Rectal smooth muscle tissue (tissue), 1 donor: ENCODE data around the gene PMS1.

Source experiments
- H3K27ac ChIP-seq: one replicate; pipeline ENCODE4 v1.7.0; 2013; ENCODE audit warnings: low read depth, low read length, inconsistent platforms
- H3K27me3 ChIP-seq: one replicate; pipeline ENCODE4 v1.7.0; 2013; ENCODE audit warnings: low read length; ENCODE audit not compliant: control insufficient read depth, insufficient read depth
- H3K36me3 ChIP-seq: one replicate; pipeline ENCODE4 v1.7.0; 2013; ENCODE audit warnings: low read length; ENCODE audit not compliant: control insufficient read depth, insufficient read depth
- H3K4me1 ChIP-seq: one replicate; pipeline ENCODE4 v1.7.0; 2013; ENCODE audit warnings: low read length; ENCODE audit not compliant: control insufficient read depth, insufficient read depth
- H3K4me3 ChIP-seq: one replicate; pipeline ENCODE4 v1.7.0; 2013; ENCODE audit warnings: low read length
- H3K9ac ChIP-seq: one replicate; pipeline ENCODE4 v1.7.0; 2013; ENCODE audit warnings: low read length

Gene PMS1

DNA sequence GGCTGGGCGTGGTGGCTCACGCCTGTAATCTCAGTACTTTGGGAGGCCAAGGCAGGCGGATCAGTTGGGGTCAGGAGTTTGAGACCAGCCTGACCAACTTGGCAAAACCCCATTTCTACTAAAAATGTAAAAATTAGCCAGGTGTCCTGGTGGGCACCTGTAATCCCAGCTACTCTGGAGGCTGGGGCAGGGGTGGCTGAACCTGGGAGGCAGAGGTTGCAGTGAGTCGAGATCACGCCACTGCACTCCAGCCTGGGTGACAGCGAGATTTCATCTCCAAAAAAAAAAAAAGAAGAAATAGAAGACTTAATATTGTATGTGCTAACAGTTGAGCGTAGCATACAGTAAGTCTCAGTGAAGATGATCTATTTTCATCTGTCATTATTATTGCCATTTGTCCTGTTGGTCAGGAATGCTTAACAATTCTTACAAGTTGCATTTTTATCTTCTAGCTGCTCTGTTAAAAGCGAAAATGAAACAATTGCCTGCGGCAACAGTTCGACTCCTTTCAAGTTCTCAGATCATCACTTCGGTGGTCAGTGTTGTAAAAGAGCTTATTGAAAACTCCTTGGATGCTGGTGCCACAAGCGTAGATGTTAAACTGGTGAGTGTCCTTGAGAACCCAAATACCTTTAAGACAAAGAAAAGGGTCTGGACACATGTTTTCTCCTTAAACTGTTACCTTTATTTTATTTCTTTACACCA lies 7.2 kb downstream of the PMS1 start:
- Histone ChIP-seq H3K27ac (no peak overlapping the region), H3K4me3 (no peak overlapping the region), H3K4me1 (no peaks in the 10 kb centered on the region), H3K36me3 (peaks cover 2% of the 10 kb centered on the region), H3K27me3 (no peaks in the 10 kb centered on the region), H3K9ac (no peak overlapping the region)

- Histone ChIP-seq H3K27me3 (no peaks in the 10 kb centered on the region), H3K36me3 (peaks cover 4% of the 10 kb centered on the region), H3K4me1 (no peaks in the 10 kb centered on the region), H3K9ac (no peak overlapping the region), H3K27ac (no peak overlapping the region), H3K4me3 (no peak overlapping the region)
Observed at GRCh38 chr2:189794310-189794709, 10.1 kb downstream of the PMS1 start.

DNA sequence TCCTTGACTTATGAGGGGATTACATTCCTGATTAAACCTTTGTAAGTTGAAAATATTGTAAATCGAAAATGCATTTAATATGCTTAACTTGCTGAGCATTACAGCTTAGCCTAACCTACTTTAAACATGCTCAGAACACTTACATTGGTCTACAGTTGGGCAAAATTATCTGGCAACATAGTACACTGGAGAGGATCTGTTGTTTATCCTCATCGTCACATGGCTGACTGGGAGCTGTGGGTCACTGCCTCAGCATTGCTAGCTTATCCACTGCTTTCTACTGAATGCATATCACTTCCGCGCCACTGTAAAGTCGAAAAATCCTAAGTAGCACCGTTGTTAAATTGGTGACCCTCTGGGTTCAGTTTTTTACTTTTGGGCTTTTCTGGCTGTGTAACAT lies 13.7 kb downstream of the PMS1 start:
- H3K9ac ChIP-seq, result no peak overlapping the region
- peaks cover 4% of the 10 kb centered on the region for H3K36me3 ChIP-seq
- H3K27me3 ChIP-seq, result no peaks in the 10 kb centered on the region
- no peak overlapping the region for H3K27ac ChIP-seq
- H3K4me1 ChIP-seq, result no peaks in the 10 kb centered on the region
- no peak overlapping the region for H3K4me3 ChIP-seq

DNA sequence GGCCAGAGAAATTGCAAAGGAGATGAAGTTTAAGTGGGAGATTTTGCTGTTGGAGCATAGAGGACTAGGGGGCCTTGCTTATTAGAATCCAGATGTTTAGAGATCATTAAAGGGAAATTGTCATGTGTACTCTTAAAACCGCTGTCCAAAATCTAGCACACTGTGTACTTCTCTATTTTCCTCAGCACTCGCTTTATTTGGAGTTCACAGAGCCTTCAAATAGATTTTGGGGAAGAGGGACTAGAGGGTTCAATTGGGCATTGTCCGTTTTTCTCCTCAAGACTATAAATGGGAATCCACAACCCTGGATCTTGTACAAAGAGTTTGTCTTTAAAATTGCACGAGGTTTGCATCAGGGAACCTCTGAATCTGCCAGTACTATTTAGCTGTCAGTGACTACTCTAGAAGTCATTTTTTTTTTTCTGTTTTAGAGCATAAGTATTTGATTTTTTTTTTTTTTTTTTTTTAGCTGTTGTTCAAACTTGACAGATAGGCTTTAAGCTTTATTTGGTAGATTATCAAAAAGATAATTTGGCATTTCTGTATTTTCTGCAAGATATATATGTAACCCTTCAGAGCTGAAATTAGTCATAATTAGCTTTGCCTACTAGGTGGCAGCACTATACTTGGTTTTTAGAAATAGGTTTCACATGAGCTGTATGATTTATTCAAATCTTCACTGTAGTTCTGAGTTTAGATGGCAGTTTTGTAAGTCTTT lies 14.2 kb downstream of the PMS1 start:
- H3K36me3 ChIP-seq, result peaks cover 4% of the 10 kb centered on the region
- no peak overlapping the region for H3K9ac ChIP-seq
- no peaks in the 10 kb centered on the region for H3K4me1 ChIP-seq
- no peaks in the 10 kb centered on the region for H3K27me3 ChIP-seq
- H3K27ac ChIP-seq, result no peak overlapping the region
- no peak overlapping the region for H3K4me3 ChIP-seq

DNA sequence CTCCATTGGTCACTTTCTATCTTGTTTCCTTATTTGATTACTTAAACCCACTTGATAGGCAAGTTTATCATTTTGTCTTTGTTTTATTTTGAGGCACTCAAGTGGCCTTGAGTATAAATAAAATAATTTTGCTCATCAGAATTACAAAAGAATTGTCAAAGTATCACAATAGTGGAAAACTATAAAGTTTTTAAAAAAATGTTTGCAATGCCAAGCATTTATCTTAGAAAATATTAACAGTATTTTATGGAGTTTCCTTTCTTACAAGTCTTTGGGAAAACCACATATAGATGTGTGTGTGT lies 14.7 kb downstream of the PMS1 start:
- H3K9ac ChIP-seq, result no peak overlapping the region
- H3K36me3 ChIP-seq, result peaks cover 4% of the 10 kb centered on the region
- H3K4me1 ChIP-seq, result no peaks in the 10 kb centered on the region
- H3K4me3 ChIP-seq, result no peak overlapping the region
- no peak overlapping the region for H3K27ac ChIP-seq
- H3K27me3 ChIP-seq, result no peaks in the 10 kb centered on the region

DNA sequence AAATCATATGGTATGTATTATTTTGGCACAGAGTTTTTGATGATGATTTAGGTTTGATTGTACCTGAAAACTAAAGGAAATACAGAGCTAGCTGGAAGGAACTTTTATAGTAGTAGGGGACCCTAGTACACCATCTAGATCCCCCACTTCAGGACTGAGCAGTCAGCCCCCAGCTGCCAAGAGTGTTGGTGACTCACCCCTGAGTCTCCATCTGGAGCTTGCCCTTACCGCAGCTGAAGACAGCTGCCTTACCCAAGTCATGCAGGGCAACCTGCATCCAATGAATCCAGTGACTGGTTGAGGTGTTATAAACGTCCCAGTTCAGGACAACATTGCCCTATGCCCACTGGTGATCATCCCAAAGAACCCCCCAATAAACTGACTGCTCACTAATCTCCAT lies 15.3 kb downstream of the PMS1 start:
- Histone ChIP-seq H3K27me3 (no peaks in the 10 kb centered on the region), H3K9ac (no peak overlapping the region), H3K4me1 (no peaks in the 10 kb centered on the region), H3K27ac (no peak overlapping the region), H3K4me3 (no peak overlapping the region), H3K36me3 (peaks cover 4% of the 10 kb centered on the region)

DNA sequence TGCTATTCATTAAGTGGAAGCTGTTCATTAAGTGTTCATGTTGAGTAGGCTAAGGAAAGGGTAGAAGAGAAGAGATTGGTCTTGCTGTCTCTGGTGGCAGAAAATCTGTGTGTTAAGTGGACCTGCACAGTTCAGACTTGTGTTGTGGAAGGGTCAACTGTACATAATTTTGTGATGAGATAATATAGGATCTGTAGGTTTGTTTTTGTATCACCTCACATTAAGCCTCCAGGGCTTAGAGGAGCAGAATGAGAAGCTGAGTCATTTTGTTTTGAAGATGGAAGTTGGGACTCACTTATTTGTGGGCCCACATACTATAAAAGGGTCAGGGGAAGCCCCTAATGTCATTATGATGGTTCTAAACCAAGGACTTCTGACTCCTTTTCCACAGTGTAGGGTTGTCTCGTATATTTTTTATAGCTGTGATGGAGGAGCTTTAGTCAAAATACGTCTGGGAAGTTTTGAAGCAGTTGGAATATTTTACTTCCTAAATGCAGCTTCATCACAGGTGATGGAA lies 18.2 kb downstream of the PMS1 start:
- Histone ChIP-seq H3K4me1 (no peaks in the 10 kb centered on the region), H3K27me3 (no peaks in the 10 kb centered on the region), H3K9ac (no peak overlapping the region), H3K36me3 (no peaks in the 10 kb centered on the region), H3K4me3 (no peak overlapping the region), H3K27ac (no peak overlapping the region)

DNA sequence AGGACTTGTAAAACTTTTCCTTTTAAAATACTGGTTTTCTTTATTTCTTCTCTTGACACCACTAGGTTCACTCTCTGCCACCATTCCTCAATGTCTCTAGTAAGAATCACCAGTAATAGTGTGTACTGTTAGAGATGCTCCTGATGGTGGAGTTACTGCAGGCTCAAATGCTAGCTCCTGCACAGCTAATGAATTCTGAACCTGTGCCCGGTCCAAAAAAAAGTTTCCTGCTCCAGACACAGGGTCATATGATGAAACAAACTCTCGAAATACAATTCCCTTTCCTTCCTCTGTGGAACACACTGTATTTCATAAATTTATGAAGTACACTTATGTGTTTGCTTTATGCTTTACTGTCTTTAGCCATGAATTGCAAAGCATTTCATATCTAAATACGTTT lies 19.2 kb downstream of the PMS1 start:
- Histone ChIP-seq H3K4me1 (no peaks in the 10 kb centered on the region), H3K9ac (no peak overlapping the region), H3K36me3 (no peaks in the 10 kb centered on the region), H3K27ac (no peak overlapping the region), H3K4me3 (no peak overlapping the region), H3K27me3 (no peaks in the 10 kb centered on the region)

GRCh38 chr2:189818249-189819038 lies 34.2 kb downstream of the PMS1 start:
- Histone ChIP-seq H3K4me1 (no peaks in the 10 kb centered on the region), H3K9ac (no peak overlapping the region), H3K36me3 (peaks cover 3% of the 10 kb centered on the region), H3K27ac (no peak overlapping the region), H3K27me3 (no peaks in the 10 kb centered on the region), H3K4me3 (no peak overlapping the region)

DNA sequence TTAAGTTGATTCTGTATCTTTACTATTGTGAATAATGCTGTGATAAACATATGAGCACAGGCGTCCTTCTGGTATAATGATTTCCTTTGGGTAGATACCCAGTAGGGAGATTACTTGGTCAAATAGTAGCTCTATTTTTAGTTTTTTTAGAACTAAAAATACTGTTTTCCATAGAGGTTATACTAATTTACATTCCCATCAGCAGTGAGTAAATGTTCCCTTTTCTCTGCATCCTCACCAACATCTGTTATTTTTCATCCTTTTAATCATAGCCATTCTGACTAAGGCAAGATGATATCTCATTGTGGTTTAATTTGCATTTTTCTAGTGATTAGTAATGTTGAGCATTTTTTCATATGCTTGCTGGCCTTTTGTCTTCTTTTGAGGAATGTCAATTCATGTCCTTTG lies 35.1 kb downstream of the PMS1 start:
- Histone ChIP-seq H3K27ac (no peak overlapping the region), H3K9ac (no peak overlapping the region), H3K4me3 (no peak overlapping the region), H3K27me3 (no peaks in the 10 kb centered on the region), H3K4me1 (no peaks in the 10 kb centered on the region), H3K36me3 (peaks cover 3% of the 10 kb centered on the region)

- Histone ChIP-seq H3K4me1 (no peaks in the 10 kb centered on the region), H3K9ac (no peak overlapping the region), H3K4me3 (no peak overlapping the region), H3K27ac (no peak overlapping the region), H3K36me3 (peaks cover 3% of the 10 kb centered on the region), H3K27me3 (no peaks in the 10 kb centered on the region)
Observed at GRCh38 chr2:189821953-189822748, 37.9 kb downstream of the PMS1 start.
